Stomach (tissue), 4 donors: Measurements from ENCODE around the gene CSNK1G1.

Experiments
- POLR2A ChIP-seq, 4 donors: fragments of 450-650 bp; IDR thresholded peaks; one replicate each; pipeline ENCODE4 v1.6.1; 2016; ENCODE audit warnings: antibody characterized with exemption in 4 of 4, control low read depth in 2 of 4, mild to moderate bottlenecking in 1 of 4, moderate library complexity in 1 of 4
- TF ChIP-seq, protein P1 (sequence below), 7 experiments: fragments of 450-650 bp in 4 of 7; fragments of 200-600 bp in 3 of 7; sonication (generic) in 3 of 7; IDR thresholded peaks; one replicate each; pipeline ENCODE4 v1.5.1; 2016 to 2019; ENCODE audit warnings: antibody characterized with exemption in 7 of 7, control low read depth in 2 of 7, mild to moderate bottlenecking in 1 of 7

DNA sequence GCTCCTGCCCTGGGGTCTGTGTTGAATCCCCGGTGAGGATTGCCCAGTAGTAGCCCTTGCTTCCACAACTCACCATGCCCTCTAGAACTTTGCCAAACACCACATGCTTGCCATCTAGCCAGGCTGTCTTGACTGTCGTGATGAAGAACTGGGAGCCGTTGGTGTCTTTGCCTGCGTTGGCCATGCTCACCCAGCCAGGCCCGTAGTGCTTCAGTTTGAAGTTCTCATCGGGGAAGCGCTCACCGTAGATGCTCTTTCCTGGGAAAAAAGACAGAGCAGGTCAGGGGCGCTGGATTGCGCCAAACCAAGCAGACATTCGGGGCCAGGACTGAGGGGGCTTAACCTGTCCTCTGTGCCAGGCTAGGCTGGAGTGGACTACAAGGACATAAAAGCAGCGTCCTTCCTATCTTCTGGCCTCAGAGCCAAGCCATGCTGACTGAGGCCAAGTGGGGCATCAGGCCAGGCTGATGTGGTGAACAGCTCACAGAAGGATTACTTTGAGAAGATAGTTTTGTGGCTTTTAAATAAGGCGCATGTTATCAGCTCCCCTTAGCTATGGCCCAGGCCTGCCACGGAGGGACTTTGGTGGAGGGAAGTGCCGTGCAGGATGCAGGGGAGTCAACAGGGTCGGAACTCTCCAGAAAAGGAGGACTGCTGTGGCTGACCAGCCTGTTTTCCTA, 199.2 kb downstream of the CSNK1G1 start:
- TF ChIP-seq, protein P1, sequence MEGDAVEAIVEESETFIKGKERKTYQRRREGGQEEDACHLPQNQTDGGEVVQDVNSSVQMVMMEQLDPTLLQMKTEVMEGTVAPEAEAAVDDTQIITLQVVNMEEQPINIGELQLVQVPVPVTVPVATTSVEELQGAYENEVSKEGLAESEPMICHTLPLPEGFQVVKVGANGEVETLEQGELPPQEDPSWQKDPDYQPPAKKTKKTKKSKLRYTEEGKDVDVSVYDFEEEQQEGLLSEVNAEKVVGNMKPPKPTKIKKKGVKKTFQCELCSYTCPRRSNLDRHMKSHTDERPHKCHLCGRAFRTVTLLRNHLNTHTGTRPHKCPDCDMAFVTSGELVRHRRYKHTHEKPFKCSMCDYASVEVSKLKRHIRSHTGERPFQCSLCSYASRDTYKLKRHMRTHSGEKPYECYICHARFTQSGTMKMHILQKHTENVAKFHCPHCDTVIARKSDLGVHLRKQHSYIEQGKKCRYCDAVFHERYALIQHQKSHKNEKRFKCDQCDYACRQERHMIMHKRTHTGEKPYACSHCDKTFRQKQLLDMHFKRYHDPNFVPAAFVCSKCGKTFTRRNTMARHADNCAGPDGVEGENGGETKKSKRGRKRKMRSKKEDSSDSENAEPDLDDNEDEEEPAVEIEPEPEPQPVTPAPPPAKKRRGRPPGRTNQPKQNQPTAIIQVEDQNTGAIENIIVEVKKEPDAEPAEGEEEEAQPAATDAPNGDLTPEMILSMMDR (IDR thresholded peaks at IDR 0.05): no peak
- TF ChIP-seq POLR2A (IDR thresholded peaks at IDR 0.05): no peak
